Measurements from ENCODE around the gene RCN1.

DNA sequence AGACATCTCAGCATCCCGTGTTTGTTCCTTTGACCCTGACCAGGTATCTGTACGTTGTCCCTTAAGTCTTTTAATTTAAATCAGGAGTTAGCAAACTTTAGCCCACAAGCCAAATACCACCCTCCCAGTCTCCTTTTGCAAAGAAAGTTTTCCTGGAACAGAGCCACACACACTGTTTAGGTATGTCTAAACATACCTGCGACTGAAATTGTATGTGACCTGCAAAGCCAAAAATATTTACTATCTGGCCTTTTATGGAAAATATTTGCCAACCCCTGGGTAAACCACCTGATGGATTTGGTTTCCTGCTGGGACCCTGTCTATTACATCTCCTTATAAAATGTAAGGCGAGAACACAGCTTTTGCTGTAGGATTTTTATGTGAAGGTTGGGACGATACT is 20.2 kb upstream of the RCN1 start:
- TF ChIP-seq, protein P1, sequence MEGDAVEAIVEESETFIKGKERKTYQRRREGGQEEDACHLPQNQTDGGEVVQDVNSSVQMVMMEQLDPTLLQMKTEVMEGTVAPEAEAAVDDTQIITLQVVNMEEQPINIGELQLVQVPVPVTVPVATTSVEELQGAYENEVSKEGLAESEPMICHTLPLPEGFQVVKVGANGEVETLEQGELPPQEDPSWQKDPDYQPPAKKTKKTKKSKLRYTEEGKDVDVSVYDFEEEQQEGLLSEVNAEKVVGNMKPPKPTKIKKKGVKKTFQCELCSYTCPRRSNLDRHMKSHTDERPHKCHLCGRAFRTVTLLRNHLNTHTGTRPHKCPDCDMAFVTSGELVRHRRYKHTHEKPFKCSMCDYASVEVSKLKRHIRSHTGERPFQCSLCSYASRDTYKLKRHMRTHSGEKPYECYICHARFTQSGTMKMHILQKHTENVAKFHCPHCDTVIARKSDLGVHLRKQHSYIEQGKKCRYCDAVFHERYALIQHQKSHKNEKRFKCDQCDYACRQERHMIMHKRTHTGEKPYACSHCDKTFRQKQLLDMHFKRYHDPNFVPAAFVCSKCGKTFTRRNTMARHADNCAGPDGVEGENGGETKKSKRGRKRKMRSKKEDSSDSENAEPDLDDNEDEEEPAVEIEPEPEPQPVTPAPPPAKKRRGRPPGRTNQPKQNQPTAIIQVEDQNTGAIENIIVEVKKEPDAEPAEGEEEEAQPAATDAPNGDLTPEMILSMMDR (IDR thresholded peaks at IDR 0.05) = no peak
- no peak for TF ChIP-seq POLR2A (IDR thresholded peaks at IDR 0.05)
